HG03066 (cell line): ENCODE data around the gene PPBP.
"Not testable (repeated sequence)": the region's sequence is repeated elsewhere in the genome, so short reads cannot be mapped to it uniquely, and the experiment has no call there.

Experiments used
- ATAC-seq: cut with Tn5 transposase; IDR thresholded peaks from one replicate; pipeline ENCODE4 v1.9.1; 2021; ENCODE audit warnings: low read depth; ENCODE audit not compliant: unreplicated experiment

Gene PPBP

GRCh38 chr4:73998040-73999011, 10.3 kb upstream of the PPBP start, which contains the start of gene CXCL5:
Gene CXCL5 (minus strand): TSS chr4:73998677. CDS start chr4:73998581, 96 bp downstream.
- ATAC-seq: no peak

GRCh38 chr4:73992050-73992449, 4.1 kb upstream of the PPBP start:
- no peak for ATAC-seq

GRCh38 chr4:73991742-73992000, 3.7 kb upstream of the PPBP start:
- ATAC-seq: no peak

GRCh38 chr4:73990988-73991741, 3.2 kb upstream of the PPBP start:
- ATAC-seq: no peak

- ATAC-seq: no peak
Measured at GRCh38 chr4:73989928-73990327, 1.9 kb upstream of the PPBP start.

- ATAC-seq: no peak
Measured at GRCh38 chr4:73989031-73989430, 1.0 kb upstream of the PPBP start.

GRCh38 chr4:73985528-73985852, 2.5 kb downstream of the PPBP start:
- ATAC-seq: no peak

GRCh38 chr4:73984736-73985527, 3.1 kb downstream of the PPBP start:
- no peak for ATAC-seq

- not testable (repeated sequence) for ATAC-seq
Measured at GRCh38 chr4:73981175-73981574, 6.8 kb downstream of the PPBP start.

- ATAC-seq: no peak
Measured at GRCh38 chr4:73979407-73979957, 8.5 kb downstream of the PPBP start.

- no peak for ATAC-seq
Measured at GRCh38 chr4:73978886-73979285, 9.1 kb downstream of the PPBP start.

GRCh38 chr4:73976716-73977115, 11.3 kb downstream of the PPBP start:
- ATAC-seq: no peak

- ATAC-seq: no peak
Measured at GRCh38 chr4:73976217-73976616, 11.8 kb downstream of the PPBP start.

GRCh38 chr4:73974352-73974751, 13.6 kb downstream of the PPBP start:
- ATAC-seq: no peak

- no peak for ATAC-seq
Measured at GRCh38 chr4:73970945-73971344, 17.0 kb downstream of the PPBP start.

GRCh38 chr4:73970011-73970410, 18.0 kb downstream of the PPBP start:
- ATAC-seq: no peak

GRCh38 chr4:73967866-73968265, 20.1 kb downstream of the PPBP start:
- ATAC-seq: no peak

GRCh38 chr4:73964862-73965611, 23.0 kb downstream of the PPBP start:
- no peak for ATAC-seq

- no peak for ATAC-seq
Measured at GRCh38 chr4:73962724-73963123, 25.3 kb downstream of the PPBP start.

- ATAC-seq: not testable (repeated sequence)
Measured at GRCh38 chr4:73959041-73959440, 28.9 kb downstream of the PPBP start.
